ENCODE data around the gene TBC1D1.

The TBC1D1 gene

GRCh38 chr4:38105475-38106220 is 214.8 kb downstream of the TBC1D1 start:
- TF ChIP-seq REST (IDR thresholded peaks at IDR 0.05; ENCODE audit: insufficient read depth in 1 of 2, low read depth in 2 of 2, low read length in 2 of 2) (no peak), TAF1 (IDR thresholded peaks at IDR 0.05; ENCODE audit: borderline replicate concordance, insufficient read depth, low read length) (no peak), FOXP2 (optimal IDR thresholded peaks at IDR 0.05; ENCODE audit: borderline replicate concordance, extremely low read depth, extremely low read length, insufficient read depth) (no peak), SIN3A (IDR thresholded peaks at IDR 0.05; ENCODE audit: borderline replicate concordance, insufficient read depth, low read length) (no peak), POLR2AphosphoS5 (IDR thresholded peaks at IDR 0.05; ENCODE audit: low read depth, low read length) (no peak)

- TF ChIP-seq SIN3A (IDR thresholded peaks at IDR 0.05; ENCODE audit: borderline replicate concordance, insufficient read depth, low read length) (no peak), POLR2AphosphoS5 (IDR thresholded peaks at IDR 0.05; ENCODE audit: low read depth, low read length) (no peak), REST (IDR thresholded peaks at IDR 0.05; ENCODE audit: insufficient read depth in 1 of 2, low read depth in 2 of 2, low read length in 2 of 2) (no peak), FOXP2 (optimal IDR thresholded peaks at IDR 0.05; ENCODE audit: borderline replicate concordance, extremely low read depth, extremely low read length, insufficient read depth) (no peak), TAF1 (IDR thresholded peaks at IDR 0.05; ENCODE audit: borderline replicate concordance, insufficient read depth, low read length) (no peak)
These were observed 215.4 kb downstream of the TBC1D1 start for GRCh38 chr4:38106311-38106710.

- TF ChIP-seq REST (IDR thresholded peaks at IDR 0.05; ENCODE audit: insufficient read depth in 1 of 2, low read depth in 2 of 2, low read length in 2 of 2): no peak
- TF ChIP-seq FOXP2 (optimal IDR thresholded peaks at IDR 0.05; ENCODE audit: borderline replicate concordance, extremely low read depth, extremely low read length, insufficient read depth): no peak
- TF ChIP-seq SIN3A (IDR thresholded peaks at IDR 0.05; ENCODE audit: borderline replicate concordance, insufficient read depth, low read length): no peak
- no peak for TF ChIP-seq TAF1 (IDR thresholded peaks at IDR 0.05; ENCODE audit: borderline replicate concordance, insufficient read depth, low read length)
- TF ChIP-seq POLR2AphosphoS5 (IDR thresholded peaks at IDR 0.05; ENCODE audit: low read depth, low read length): no peak
These were observed 216.1 kb downstream of the TBC1D1 start for GRCh38 chr4:38106886-38107514.

- no peak for TF ChIP-seq TAF1 (IDR thresholded peaks at IDR 0.05; ENCODE audit: borderline replicate concordance, insufficient read depth, low read length)
- no peak for TF ChIP-seq REST (IDR thresholded peaks at IDR 0.05; ENCODE audit: insufficient read depth in 1 of 2, low read depth in 2 of 2, low read length in 2 of 2)
- TF ChIP-seq FOXP2 (optimal IDR thresholded peaks at IDR 0.05; ENCODE audit: borderline replicate concordance, extremely low read depth, extremely low read length, insufficient read depth): no peak
- no peak for TF ChIP-seq SIN3A (IDR thresholded peaks at IDR 0.05; ENCODE audit: borderline replicate concordance, insufficient read depth, low read length)
- no peak for TF ChIP-seq POLR2AphosphoS5 (IDR thresholded peaks at IDR 0.05; ENCODE audit: low read depth, low read length)
These were observed 216.9 kb downstream of the TBC1D1 start for GRCh38 chr4:38107818-38108217.
